ENCODE data around the gene HOXA13. TPM values are rescaled to one million over a fixed set of nuclear protein-coding genes. Genes with fewer than 3 reads are reported as not detected.

HOXA13 gene
- total RNA-seq, 1 experiment from 2014 or later = not detected

GRCh38 chr7:27185013-27185853, 14.7 kb downstream of the HOXA13 start, which contains the start of gene HOXA11:
Gene HOXA11, minus strand, starts transcription at chr7:27185232. Its CDS starts 88 bp downstream, at chr7:27185144.
- Histone ChIP-seq H2AFZ (ENCODE audit: low read length) (no peak within 1 kb of the TSS), H3K23me2 (ENCODE audit: insufficient read length, low read depth, low read length, poor library complexity, severe bottlenecking) (no peaks in the 10 kb centered on the region), H3K9ac (ENCODE audit: extremely low read depth, insufficient read length, low read length) (no peak within 1 kb of the TSS), H2BK20ac (ENCODE audit: low read depth, low read length, poor library complexity, severe bottlenecking) (no peak within 1 kb of the TSS), H2BK15ac (ENCODE audit: low read depth, low read length) (no peak within 1 kb of the TSS), H3K56ac (ENCODE audit: insufficient read length, low read depth, low read length) (no peak within 1 kb of the TSS), H3K79me2 (ENCODE audit: insufficient read depth, low read length) (no peaks in the 10 kb centered on the region), H3K14ac (ENCODE audit: insufficient read depth, low read length) (no peak within 1 kb of the TSS; the same call in 1 of the 2 replicates), H4K8ac (replicated peaks; ENCODE audit: insufficient read length, low read depth, low read length) (no peak within 1 kb of the TSS), H3K4ac (ENCODE audit: low read depth, low read length) (no peak within 1 kb of the TSS), H2BK5ac (ENCODE audit: insufficient read length, low read length) (no peak within 1 kb of the TSS), H3K79me1 (ENCODE audit: insufficient read depth, low read depth, low read length, poor library complexity, severe bottlenecking) (no peaks in the 10 kb centered on the region), H3K18ac (ENCODE audit: insufficient read length, low read depth, low read length) (no peak within 1 kb of the TSS), H2BK120ac (ENCODE audit: low read depth, low read length, poor library complexity, severe bottlenecking) (no peak within 1 kb of the TSS), H3K9me3 (ENCODE audit: control insufficient read depth, low read depth, low read length) (no peaks in the 10 kb centered on the region), H3K4me2 (ENCODE audit: insufficient read depth, insufficient read length, low read length) (no peak within 1 kb of the TSS), H4K91ac (ENCODE audit: insufficient read length, low read depth, low read length) (no peak within 1 kb of the TSS), H3K27ac (ENCODE audit: insufficient read length, low read depth, low read length) (no peak within 1 kb of the TSS), H3T11ph (ENCODE audit: low read length) (no peak within 1 kb of the TSS), H3K23ac (ENCODE audit: insufficient read length, low read depth, low read length) (no peak within 1 kb of the TSS), H3K27me3 (ENCODE audit: insufficient read depth, low read length) (peaks cover 97% of the 10 kb centered on the region), H3K4me1 (ENCODE audit: insufficient read depth, low read length) (no peaks in the 10 kb centered on the region), H2BK12ac (ENCODE audit: insufficient read length, low read depth, low read length) (no peak within 1 kb of the TSS), H4K20me1 (ENCODE audit: control insufficient read depth, insufficient read depth, insufficient read length) (no peaks in the 10 kb centered on the region), H4K5ac (ENCODE audit: insufficient read length, low read depth, low read length) (no peak within 1 kb of the TSS), H2AK5ac (ENCODE audit: insufficient read length, low read length) (no peak within 1 kb of the TSS)
- Mint-ChIP-seq H3K27ac (no peak within 1 kb of the TSS; a peak in 1 of 7 replicates), H3K36me3 (ENCODE audit: insufficient read depth in 1 of 3, low read depth in 3 of 3) (peaks cover 0 to 2% (median 0%) of the 10 kb centered on the region in 3 experiments; a peak in 3 of 7 replicates), H3K4me3 (peak within 1 kb of the TSS in 1 of 2 experiments; percentile 65; a peak in 4 of 5 replicates), H3K4me1 (peaks cover 17 to 46% of the 10 kb centered on the region in 2 experiments), H3K27me3 (ENCODE audit: low read depth) (peaks cover 100% of the 10 kb centered on the region), H3K9me3 (peaks cover 0 to 18% of the 10 kb centered on the region in 2 experiments; a peak in 3 of 5 replicates)
- TF ChIP-seq CTCF (conservative IDR thresholded peaks at IDR 0.05) = no peak
- DNase-seq = peak; percentile 35
- WGBS (ENCODE audit: extremely low coverage, insufficient read length, low lambda C conversion rate) = no CpG with 5 or more reads among the region's 43 CpGs

Measured in H9 (cell line).